Tibial artery (tissue), 4 donors: ENCODE results near the gene ADCY3.

Source experiments
- DNase-seq, 2 donors: peaks; one replicate each; pipeline ENCODE4 v3.0.0-alpha.2; 2019
- H3K27ac ChIP-seq, 2 donors: fragments of 200-600 bp; sonication (generic) in 1 of 2; 1 replicate in 1 of 2; 2 replicates in 1 of 2; pipeline ENCODE4 v1.5.1; 2018 to 2019; ENCODE audit warnings: mild to moderate bottlenecking in 1 of 2
- H3K27me3 ChIP-seq, 2 donors: fragments of 200-600 bp; sonication (generic) in 1 of 2; one replicate each; pipeline versions ENCODE4 v1.5.1 to v1.6.0; 2016 to 2019
- H3K36me3 ChIP-seq, 3 donors: fragments of 200-600 bp; sonication (generic) in 2 of 3; one replicate each; pipeline ENCODE4 v1.5.1; 2016 to 2019; ENCODE audit warnings: mild to moderate bottlenecking in 2 of 3
- H3K4me1 ChIP-seq, 4 donors: fragments of 200-600 bp; sonication (generic) in 2 of 4; 1 replicate in 3 of 4; 2 replicates in 1 of 4; pipeline ENCODE4 v1.5.1; 2016 to 2019
- H3K4me3 ChIP-seq, 2 donors: fragments of 200-600 bp; sonication (generic) in 1 of 2; 1 replicate in 1 of 2; 2 replicates in 1 of 2; pipeline ENCODE4 v1.5.1; 2018 to 2019; ENCODE audit warnings: mild to moderate bottlenecking in 2 of 2
- H3K9me3 ChIP-seq, 3 donors: fragments of 200-600 bp; sonication (generic) in 1 of 3; one replicate each; pipeline ENCODE4 v1.5.1; 2016 to 2019
- intact Hi-C: fragments of 100-400 bp; cut with DNase I; formaldehyde crosslinking; loops from one replicate; pipeline ENCODE4 v1.15.0; 2023; ENCODE audit warnings: low total_unique reads
- TF ChIP-seq, protein P1 (sequence below), 2 experiments: fragments of 200-600 bp in 1 of 2; fragments of 450-650 bp in 1 of 2; IDR thresholded peaks; one replicate each; pipeline ENCODE4 v1.5.1; 2017 to 2019; ENCODE audit warnings: antibody characterized with exemption in 2 of 2, mild to moderate bottlenecking in 1 of 2, moderate library complexity in 1 of 2

The ADCY3 gene

DNA sequence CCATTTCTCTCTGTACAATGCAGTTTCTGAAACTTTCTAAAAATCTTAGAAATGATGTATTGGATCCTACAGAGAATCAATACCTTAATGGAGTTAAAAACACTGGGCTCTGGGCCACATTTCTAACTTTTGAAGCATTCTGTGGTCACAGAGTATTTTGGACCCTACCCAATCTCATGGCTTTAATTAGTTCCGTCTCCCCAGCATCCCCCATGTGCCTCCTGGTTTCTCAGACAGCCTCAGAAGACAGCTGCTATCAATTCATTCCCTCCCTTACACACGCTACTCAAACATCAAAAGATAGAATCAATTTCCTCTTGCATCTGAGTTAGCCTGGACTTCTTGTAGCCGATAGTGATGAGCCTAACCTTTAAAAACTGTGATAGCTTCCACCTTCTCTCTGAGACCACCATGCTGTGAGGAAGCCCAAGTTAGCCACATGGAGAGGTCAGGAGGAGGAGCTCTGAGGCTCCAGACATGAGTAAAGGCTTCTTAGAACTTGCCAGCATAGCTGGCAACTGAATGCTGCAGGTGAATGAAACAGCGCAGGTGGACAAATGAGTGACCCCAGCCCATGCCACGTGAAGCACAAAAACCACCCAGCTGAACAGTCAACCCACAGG lies 10.4 kb downstream of the ADCY3 start:
- H3K27me3 ChIP-seq, result no peaks in the 10 kb centered on the region
- H3K27ac ChIP-seq, result no peak overlapping the region
- TF ChIP-seq, protein P1, sequence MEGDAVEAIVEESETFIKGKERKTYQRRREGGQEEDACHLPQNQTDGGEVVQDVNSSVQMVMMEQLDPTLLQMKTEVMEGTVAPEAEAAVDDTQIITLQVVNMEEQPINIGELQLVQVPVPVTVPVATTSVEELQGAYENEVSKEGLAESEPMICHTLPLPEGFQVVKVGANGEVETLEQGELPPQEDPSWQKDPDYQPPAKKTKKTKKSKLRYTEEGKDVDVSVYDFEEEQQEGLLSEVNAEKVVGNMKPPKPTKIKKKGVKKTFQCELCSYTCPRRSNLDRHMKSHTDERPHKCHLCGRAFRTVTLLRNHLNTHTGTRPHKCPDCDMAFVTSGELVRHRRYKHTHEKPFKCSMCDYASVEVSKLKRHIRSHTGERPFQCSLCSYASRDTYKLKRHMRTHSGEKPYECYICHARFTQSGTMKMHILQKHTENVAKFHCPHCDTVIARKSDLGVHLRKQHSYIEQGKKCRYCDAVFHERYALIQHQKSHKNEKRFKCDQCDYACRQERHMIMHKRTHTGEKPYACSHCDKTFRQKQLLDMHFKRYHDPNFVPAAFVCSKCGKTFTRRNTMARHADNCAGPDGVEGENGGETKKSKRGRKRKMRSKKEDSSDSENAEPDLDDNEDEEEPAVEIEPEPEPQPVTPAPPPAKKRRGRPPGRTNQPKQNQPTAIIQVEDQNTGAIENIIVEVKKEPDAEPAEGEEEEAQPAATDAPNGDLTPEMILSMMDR (IDR thresholded peaks at IDR 0.05), result no peak
- no peaks in the 10 kb centered on the region for H3K9me3 ChIP-seq
- DNase-seq, result peak in 1 of 2 donors; percentile 15
- peaks cover 0 to 16% (median 4%) of the 10 kb centered on the region in 4 donors for H3K4me1 ChIP-seq
- intact Hi-C loops, result no loop called here
- H3K36me3 ChIP-seq, result peaks cover 0 to 14% (median 3%) of the 10 kb centered on the region in 3 donors
- no peak overlapping the region for H3K4me3 ChIP-seq

DNA sequence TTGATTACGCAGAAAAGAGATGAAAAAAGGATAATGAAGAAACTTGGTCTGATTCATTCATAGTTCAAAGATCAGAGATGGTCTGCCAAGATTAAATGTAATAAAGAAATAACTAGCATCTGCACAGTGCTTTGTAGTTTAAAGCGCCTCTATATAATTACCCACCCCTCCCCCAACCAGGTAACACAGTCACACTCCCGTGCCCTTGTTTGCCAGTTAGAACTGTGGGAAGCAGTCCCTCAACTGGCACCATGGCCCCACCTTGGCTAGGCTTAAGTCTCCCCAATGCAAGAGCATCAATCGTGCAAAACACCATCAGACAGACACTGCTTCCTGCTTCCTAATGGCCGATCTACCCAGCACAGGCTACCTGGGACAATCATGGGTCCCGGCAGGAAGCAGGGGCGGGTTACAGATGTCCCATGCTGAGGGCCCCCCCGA lies 11.6 kb downstream of the ADCY3 start:
- no peaks in the 10 kb centered on the region for H3K27me3 ChIP-seq
- peaks cover 0 to 14% (median 5%) of the 10 kb centered on the region in 3 donors for H3K36me3 ChIP-seq
- no peak overlapping the region for H3K4me3 ChIP-seq
- DNase-seq, result peak in 1 of 2 donors; percentile 39
- intact Hi-C loops, result no loop called here
- H3K9me3 ChIP-seq, result no peaks in the 10 kb centered on the region
- TF ChIP-seq, protein P1 (IDR thresholded peaks at IDR 0.05), result no peak
- peaks cover 0 to 6% (median 0%) of the 10 kb centered on the region in 4 donors for H3K4me1 ChIP-seq
- H3K27ac ChIP-seq, result no peak overlapping the region

DNA sequence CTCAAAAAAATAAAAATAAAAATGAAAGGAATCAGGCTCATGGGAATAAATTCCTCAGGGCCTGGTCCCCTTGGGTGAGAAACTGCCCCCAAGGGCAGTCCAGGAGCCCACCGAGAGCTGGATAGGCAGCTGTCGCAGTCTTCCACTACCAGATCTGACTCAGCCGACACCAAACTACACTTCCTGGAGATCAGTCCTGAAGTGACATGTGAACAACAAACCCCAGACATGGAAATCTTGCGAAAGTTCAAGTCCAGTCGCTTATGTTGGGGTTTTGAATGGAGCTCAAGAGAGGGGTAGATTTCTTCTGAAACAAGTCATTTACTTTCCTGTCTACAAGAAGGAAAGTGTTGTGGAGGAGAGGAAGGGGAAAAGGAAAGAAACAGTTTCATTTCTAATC lies 12.9 kb downstream of the ADCY3 start:
- intact Hi-C loops, result no loop called here
- no peaks in the 10 kb centered on the region for H3K27me3 ChIP-seq
- TF ChIP-seq, protein P1 (IDR thresholded peaks at IDR 0.05), result no peak
- H3K4me3 ChIP-seq, result no peak overlapping the region
- H3K9me3 ChIP-seq, result no peaks in the 10 kb centered on the region
- peak in 1 of 2 donors; percentile 34 for DNase-seq
- peaks cover 0 to 28% (median 5%) of the 10 kb centered on the region in 3 donors for H3K36me3 ChIP-seq
- H3K27ac ChIP-seq, result no peak overlapping the region
- no peaks in the 10 kb centered on the region for H3K4me1 ChIP-seq

- TF ChIP-seq, protein P1 (IDR thresholded peaks at IDR 0.05), result no peak
- peaks cover 0 to 29% (median 5%) of the 10 kb centered on the region in 3 donors for H3K36me3 ChIP-seq
- no peaks in the 10 kb centered on the region for H3K4me1 ChIP-seq
- H3K9me3 ChIP-seq, result no peaks in the 10 kb centered on the region
- intact Hi-C loops, result no loop called here
- DNase-seq, result no peak
- H3K27ac ChIP-seq, result no peak overlapping the region
- H3K27me3 ChIP-seq, result no peaks in the 10 kb centered on the region
- no peak overlapping the region for H3K4me3 ChIP-seq
Measured at GRCh38 chr2:24906466-24906865, 13.6 kb downstream of the ADCY3 start.

DNA sequence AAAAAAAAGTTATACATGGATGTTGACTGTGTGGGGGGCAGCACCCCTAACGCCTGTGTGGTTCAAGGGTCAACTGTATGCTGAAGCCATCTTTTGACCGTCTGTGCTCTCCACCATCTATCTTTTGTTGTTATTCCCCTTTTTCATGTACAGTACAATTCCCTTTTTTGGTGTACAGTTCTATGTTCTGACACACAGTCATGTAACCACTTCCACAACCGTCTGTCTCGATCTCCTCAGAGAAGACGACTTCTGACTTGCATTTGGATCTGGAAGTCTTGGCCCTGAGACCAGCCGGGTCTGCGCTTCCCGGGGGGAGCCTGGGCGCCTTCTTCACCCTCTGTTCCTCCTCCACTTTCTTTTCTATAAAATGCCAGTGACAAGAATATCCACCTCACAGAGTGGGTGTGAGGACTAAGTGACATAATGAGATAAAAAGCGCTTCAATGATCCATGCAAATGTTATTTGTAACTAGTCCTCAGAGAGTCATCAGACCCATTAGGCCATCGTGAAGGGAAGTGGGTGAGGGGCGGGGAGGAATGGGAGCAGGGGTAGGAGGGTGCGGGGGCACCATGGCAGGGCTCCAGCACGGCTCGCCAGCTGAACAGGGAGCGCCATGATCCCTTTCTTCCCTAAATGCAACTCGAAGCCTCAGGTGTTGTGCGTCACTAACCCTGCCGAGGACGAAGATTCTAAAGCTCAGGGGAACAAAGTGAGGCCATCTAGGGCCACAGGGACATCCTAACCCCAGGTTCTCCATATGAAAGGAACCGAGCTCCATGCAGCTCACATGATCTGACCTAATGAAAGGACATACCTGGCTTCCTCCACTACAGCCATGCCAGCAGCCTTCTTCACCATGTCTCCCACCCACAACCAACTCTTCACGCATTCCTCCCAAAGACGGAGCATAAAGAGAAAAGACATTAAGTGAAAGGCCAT lies 16.6 kb downstream of the ADCY3 start:
- Histone ChIP-seq H3K9me3 (no peaks in the 10 kb centered on the region), H3K27me3 (no peaks in the 10 kb centered on the region), H3K4me1 (no peaks in the 10 kb centered on the region), H3K36me3 (peaks cover 0 to 26% (median 5%) of the 10 kb centered on the region in 3 donors), H3K27ac (no peak overlapping the region), H3K4me3 (no peak overlapping the region)
- intact Hi-C loops, result no loop called here
- TF ChIP-seq, protein P1 (IDR thresholded peaks at IDR 0.05), result no peak
- DNase-seq, result no peak
